HG03565 (cell line): ENCODE measurements around the gene ASPN.

Experiments used
- ATAC-seq: cut with Tn5 transposase; IDR thresholded peaks from one replicate; pipeline ENCODE4 v1.9.1; 2021; ENCODE audit warnings: mild to moderate bottlenecking, moderate library complexity; ENCODE audit not compliant: unreplicated experiment

ASPN gene

DNA sequence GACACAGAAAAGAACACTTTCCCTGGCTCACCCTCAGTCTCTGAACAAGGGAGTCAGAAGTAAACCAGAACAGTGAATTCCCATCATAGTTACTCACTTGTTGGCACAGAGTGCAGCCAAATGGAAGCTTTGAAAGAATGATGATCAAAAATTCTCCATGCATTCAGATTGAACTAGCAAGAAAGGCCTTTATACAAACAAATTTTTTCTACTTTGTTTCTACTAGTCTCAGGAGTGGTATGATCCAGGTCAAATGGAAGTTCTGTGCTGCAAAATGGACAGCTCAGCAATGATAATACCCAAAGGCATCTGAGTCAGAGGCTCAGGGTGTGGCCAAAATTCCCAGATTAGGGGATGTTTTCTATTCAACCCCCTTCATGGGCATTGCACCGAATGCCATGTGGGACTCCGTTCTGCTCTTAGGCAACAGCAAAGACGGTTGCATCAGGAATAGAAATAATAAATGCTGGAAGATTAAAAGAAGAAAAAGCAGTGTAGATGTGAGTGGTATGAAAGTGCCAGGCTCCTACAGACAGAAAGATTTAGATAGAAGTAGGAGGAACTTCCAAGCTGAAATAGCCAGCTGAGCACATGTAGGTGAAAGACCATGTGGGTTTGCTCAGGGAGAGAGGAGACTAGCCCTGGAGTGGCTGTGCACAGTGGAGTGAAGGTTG is 24.0 kb upstream of the ASPN start:
- ATAC-seq = no peak

DNA sequence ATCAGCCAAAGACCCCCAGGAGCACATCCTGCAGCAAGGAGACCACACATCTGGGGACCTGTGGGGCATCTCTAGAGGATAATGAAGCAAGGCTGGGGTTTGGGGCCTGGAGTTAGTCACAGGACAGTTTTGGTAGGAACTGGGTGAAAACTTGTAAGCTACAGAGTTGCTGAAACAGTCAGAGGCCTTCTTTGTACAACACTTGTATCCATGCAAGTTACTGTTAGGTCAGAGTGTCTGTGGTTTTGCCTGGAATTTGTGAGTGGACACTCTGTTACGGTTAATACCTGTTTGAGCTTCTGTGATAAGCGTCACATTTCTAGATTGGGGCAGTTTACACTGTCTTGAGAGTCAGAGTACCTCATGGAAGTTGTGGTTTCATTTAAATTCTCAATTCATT is 22.6 kb upstream of the ASPN start:
- ATAC-seq = no peak

DNA sequence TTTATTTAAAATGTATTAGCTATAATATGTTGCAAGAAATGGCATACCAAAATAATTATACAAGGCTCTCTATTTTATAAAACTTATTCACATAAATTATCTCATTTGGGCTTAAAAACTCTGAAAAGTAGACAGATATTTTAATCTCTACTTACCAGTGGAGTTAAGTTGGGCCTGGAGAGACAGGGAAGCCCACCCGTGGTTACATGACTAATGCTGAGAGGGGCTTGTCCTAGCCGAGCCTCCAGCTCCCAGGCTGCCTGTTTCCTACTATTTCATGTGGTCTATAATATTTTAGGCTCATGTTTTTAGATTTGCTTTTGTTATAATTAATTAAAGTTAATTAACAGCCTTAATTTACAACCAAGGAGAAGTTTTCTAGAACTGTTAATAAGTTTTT is 20.9 kb upstream of the ASPN start:
- ATAC-seq = no peak

DNA sequence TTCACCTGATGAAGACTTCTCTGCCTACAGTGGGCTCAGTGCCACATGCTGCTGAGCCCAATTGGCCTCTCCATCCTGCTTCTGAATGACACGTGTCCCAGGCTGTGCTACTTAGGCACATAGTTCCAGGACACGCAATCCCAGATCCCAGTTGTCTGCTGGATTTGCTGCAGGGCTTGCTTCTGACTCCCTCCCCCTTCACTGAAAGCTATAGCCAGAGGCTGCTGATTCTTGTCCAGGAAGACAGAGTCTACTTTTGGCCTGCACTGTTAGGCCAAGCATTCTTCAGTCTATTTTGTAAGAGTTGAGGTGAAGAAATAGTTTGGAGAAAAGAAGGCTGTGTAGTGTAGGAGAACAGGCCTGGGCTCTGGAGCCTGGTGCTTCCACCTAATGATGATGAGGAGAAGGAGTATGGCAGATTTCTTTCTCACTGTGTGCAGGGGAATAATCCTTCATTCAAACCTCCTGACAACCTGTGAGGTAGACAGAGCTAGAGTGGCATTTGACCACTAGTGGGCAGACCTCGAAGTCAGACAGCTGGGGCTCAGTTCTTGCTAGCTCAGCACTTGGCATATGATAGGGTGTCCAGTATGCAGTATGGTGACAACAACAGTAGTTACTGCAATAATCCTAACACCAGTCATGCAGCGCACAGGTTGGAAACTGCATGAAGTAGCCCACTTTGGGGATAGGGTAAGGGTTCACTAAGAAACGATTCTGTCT is 19.5 kb upstream of the ASPN start:
- ATAC-seq = no peak

DNA sequence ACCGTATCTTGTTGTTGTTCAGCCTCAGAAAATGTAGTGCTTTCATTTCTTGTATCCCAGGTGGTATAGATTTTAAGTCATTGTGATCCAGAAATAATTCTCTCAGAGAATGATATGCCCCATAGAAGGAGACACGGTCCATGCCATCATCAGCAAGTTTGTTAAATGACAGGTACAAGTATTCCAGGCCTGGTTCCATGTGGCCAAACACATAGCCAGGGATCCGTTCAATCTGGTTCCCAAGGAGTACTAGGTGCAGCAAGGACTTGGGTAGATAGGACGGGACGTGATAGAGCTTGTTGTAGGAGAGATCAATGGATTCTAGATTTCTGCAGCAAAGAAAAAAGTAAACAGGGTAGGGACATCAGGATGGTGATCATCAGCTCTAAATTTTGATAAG is 18.4 kb upstream of the ASPN start:
- ATAC-seq = no peak

DNA sequence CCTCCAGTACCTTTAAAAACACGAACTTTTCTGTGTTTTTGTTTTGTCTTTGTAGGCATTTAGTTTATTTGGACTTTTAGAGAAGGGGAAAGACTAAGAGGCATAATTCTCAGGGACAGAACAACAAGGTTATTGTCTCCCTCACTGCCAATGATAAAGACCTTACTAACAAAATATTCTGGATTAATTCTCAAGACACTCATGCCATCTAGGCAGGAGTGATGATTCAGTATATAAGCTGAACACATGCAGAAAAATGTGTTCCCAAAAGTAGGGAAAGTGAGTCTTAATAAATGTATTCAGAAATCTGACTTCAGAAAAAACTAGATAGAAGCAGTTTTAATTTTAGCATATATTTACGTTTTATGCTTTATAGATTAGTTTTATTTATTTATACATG is 17.4 kb upstream of the ASPN start:
- ATAC-seq = no peak

DNA sequence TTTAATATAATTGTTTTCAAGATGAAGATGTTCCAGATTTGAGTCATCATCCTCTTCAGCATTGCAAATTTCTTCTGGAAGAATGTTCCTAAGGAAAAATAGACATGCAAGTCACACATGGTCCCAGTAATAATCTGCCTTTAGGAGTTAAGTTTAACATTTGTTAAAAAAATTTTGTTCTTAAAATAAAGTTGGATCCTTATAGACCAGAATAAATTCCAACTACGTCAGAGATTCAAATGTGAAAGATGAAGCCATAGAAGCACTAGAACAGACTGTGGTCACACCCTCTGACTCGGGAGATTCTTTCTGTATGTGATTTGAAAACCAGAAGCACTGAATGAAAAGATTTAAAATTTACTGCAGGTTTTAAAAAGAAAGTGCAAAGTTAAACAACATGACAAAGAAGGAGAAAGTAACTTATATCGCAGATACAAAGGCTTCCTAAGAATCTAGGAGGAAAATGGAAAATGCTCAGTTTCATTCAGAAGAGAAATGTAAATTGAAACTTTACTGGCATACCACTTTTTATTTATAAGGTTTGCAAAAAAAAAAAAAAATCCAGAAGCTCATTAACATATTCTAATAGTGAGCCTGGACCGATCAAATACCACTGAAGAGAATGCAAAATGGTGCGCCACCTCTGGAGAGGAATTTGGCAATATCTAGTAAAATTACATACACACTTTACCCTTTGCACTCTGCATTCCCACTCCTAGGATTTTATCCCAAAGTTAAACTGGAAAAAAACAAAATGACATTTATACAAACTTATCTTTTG is 14.3 kb upstream of the ASPN start:
- ATAC-seq = no peak

DNA sequence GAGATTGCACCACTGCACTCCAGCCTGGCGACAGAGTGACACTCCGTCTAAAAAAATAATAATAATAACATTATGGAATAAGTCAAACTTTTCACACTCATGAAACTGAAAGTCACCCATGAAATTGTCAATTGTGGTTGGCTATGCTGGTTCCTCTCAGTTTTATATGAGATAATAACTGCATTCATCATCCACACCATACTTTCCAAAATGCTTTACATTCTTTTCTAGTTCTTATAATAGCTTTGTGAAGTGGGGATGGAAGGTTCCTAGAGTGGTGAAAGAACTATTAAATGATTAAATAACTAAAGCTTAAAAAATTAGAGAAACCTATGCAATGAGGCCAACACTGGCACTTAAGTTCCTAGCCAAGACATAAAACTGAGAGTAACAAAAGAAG is 12.6 kb upstream of the ASPN start:
- ATAC-seq = no peak

DNA sequence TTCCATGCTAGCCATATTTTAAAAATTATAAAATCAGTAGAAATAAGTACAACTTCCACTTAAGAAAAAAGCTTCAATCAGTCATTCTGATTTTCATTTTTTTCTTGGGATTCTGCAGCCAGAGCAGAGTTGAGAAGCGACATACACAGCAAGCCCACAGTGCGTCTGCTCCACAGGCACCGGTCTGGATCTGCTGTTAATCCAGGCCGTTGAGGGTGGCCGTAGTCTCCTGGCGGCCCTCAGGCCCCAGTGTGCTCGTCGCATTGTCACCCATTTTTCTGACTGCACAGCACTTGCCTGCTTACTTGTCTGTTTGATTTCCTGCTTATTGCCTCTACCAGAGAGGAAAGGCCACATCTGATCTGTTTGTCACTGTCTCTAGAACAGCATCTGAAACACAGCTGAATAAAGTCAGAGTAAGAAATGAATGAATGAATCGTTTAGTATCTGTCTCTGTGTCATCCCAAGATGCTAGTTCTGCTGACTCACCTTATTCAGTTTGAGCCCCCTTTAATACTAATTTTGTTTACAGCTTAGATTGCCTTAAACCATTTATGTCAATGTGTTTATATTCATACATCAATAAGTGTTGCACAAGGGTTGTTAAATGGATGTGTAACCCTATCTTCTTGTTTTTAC is 11.6 kb upstream of the ASPN start:
- no peak for ATAC-seq

DNA sequence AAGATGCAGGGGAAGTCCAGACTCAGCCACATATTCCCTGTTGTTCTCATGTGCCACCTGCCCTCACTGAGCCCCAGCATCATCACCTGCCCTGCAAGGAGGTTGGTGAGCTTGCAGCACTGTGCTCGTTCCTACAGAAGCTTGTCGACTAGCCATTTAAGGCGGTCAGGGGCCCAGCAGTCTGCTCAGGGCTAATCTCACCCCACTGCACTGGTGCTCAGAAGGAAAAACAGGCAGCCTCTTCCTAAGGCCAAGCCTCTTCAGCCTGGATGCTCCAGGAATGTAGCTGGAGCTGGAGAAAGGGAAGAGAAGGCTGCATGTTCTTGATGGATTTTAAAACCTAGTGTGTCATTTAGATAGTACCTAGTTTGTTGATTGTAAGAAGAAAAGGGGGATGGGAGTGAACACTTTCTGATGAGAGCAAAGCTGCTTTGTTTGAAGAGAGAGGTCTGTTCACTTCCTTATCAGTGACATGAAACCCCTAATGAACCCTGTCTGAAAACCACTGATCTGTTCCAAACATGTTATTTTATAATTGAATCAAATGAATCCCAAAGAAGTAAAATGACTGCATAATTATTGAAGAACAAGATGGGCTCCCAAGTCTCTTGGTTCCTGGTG is 10.6 kb upstream of the ASPN start:
- no peak for ATAC-seq

DNA sequence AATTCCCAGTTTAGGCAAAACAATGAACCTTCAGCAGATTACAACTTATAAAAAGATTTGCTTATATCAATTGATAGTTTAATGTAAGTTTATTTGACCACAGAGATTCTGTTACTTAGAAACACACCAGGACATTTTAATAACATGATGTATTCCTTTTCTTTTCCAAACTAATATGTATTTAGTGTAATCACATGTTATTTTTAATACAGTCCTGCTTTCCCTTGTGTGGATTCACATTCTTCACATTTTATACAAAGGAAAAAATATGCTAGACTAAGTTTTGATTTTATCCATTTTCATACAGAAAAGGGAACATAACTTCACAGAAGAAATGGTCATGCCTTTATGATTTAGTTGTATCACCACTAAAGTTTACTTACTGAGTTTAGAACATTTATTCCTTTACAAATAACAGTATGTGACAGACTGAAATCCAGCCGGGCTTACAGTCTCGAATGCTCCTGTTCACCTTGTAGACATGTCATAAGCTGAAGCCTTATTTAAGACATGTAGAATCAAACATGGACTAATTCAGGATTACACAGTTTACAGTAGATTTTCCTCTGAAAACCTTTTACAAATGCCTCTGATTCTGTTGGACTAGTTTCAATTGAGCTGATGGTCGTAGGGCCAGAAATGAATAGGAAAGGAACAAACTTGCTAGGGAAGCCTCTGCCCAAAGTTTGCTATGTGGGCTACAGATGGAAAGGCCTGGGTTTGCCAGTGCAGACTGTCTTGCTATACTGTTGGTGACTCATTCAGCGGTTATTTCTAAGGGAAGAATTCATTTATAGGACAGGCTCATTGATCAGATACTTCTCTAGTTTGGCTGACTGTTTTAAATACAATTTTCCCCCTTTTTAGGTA is 6.6 kb upstream of the ASPN start:
- no peak for ATAC-seq

DNA sequence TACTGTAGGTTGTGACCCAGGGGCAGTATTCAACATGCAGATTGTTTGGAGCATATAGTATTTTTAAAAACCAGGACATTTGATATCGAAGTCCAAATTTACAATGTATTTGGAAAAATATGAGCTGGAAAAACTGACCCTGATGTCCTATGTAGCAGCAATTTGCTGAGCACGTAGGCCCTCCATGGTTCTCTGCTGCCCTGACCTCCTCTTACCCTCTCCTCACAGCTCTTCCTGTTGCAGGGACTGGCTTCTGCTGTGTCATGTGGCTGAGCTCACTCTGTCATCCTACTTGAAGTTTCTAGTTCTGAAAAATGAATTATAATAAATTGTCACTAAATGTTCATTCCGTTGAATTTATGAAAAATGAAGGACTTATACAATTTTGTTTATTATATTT is 4.1 kb upstream of the ASPN start:
- no peak for ATAC-seq

DNA sequence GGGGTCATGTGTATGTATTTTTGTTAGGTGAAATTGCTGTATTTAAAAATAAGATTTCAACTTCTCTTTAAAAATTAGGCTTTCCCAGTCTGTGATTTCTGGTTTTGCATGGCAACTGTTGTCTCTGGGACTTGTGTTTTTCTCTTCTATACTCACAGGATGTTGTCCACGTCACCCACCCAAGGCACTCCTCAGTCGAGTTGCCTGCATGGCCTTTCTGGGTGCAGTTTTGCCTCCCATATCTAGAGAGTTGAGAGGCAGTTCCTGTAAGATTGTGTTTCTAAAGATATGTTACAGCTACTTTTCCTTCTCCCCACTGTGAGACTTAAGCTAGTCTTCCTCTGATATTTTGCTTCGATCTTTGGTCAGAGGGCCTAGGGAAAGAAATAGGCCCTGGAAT is 2.3 kb upstream of the ASPN start:
- ATAC-seq = no peak

DNA sequence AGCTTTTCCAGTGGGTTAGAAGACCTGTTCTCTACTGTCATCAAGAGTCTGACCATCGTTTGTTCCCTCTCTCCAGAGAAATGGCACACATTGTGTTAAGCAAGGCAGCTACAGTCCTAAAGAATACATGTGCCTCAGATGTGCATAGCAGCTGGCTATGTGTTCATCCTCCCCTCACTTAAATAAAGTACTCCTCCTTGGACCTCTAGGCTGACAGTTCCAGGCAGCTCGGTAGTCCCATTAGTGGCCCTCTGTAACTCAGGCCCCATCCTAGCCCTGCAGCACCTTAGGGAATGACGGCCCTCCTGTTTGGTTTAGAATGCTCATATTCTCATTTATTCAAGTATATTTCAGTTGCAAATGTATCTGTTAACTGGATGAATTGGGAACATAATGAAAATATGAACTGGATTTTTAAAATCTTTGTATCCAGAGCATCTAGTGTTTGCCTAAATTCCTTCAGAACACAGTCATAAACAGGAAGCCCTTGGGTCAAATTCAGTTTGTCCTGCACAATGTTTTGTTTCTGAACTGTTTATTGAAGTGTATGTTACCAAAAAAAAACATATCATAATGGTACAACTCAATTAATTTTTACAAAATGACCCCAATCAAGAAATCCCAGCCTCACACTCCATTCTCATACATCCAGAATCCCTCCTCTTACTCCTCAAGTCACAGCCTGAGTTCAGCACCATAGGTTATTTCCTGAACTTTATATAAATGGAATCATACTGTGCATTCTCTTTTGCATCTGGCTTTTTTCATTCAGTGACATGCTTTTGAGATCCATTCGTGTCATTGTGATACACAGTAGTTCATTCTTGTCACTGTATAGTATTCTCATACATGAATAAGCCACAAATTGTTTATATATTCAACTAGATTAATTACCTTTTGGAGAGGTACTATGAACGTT is 1.6 kb upstream of the ASPN start:
- no peak for ATAC-seq

DNA sequence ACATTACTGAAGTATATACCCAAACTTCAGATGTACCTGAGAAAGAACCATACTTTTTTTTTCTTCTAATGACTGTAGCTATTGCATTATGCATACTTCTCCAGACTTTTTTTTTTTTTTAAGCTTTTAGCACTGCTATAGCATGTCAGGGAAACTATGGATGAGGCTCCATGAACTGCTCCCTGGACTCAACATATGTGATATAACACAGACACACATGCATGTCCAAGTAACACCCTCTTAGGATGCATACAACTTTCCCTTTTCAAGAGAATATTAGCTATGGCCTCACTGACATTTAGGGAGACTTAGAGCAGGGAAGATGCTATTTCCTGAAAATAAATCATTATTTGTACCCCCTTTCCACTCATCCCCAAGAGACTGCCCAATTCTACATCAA is 499 bp upstream of the ASPN start:
- no peak for ATAC-seq

DNA sequence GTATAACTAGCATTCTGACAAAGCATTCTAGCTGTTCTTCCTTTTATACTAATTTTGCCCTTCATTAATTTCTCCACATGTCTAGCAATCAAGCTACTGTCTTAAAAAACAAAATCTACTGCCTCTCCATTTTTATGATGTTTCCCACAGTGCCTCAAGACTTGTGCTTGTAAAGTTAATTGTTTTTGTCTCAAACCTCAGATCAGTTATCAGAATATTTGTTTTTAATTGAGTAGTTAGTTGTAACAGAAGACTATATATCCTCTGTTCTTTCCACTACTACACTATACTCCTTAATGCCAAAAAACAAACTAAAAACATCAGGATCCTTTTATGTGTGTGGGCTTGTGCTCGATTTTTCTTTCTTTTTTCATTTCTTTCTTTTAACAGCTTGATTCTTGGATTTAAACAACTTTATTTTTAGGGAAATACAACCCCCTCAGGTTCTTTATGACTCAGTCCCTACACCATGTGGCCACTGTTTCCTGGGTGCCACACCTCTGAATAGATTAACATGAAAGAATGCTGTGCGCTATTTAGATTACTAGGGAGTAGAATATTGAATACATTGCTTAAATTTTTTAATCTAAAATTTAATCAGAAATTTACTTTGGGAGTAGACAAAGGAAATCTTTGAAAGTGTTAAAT is 1.2 kb downstream of the ASPN start:
- ATAC-seq = no peak

DNA sequence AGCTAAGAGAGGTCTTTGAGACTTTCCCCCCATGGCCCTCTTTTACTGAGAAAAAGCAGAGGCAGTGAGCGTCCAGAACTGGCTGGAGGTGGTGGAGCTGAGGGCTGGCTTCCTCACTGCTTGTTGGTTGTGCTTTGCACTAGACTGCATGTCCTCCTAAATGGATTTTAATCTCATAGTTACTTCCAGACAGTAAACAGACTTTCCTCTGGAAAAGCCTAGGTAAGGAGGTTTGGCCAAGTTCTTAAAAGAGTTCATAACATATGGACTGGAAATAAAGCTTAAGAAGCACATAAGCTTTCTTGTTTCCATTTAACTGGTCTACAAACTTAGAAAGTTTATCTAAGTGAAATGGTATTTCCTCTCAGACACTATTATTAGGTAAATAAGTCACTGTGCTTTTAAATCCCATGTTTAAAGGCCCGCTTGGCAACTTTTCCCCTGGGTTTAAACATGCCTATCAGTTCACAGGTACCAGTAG is 2.0 kb downstream of the ASPN start:
- no peak for ATAC-seq

DNA sequence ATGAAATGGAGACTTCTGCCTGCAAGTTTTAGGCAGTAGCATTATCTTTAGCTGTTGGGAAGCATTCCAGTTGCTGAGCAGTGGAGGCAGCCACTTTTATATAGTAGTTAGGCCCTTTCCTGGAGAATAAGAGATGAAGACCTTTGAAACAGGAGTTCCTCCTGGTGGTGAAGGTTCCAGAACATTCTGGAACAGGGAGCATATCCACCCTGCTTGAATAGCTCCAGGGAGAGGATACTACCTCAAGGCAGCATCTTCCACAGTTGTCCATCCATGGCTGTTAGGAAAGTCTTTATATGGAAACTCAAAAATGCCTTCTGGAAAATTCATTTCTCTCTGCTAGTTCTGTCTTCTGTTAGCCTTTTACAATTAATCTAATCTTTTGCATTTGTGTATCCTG is 3.0 kb downstream of the ASPN start:
- no peak for ATAC-seq

DNA sequence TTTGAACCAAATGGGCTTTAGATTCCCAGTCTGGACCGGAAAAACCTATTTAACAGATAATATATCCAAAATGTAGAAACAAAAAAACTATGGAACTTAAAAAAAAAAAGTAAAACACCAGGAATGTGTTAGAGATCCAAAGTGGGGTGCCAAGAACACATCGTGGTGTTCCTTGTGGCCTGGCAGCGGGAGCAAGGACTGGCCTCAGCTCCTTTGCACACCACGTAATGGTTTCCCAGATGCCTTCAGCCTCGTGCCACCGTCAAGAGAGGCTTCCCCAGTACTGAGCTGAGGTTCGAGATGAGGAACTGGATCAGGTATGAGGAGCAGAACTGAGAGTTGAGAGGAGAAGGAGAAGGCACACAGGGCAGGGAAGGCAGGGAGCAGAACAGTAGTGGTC is 3.5 kb downstream of the ASPN start:
- no peak for ATAC-seq
